Stimulated activated naive CD4-positive, alpha-beta T cell treated with Interleukin-2 at 50 U/mL for 16 hours (primary cell): ENCODE measurements around the gene NDFIP1.

Experiments used
- DNase-seq: peaks from one replicate; lab custom pipeline; 2025; lab: John Stamatoyannopoulos, UW

NDFIP1 gene, protein sequence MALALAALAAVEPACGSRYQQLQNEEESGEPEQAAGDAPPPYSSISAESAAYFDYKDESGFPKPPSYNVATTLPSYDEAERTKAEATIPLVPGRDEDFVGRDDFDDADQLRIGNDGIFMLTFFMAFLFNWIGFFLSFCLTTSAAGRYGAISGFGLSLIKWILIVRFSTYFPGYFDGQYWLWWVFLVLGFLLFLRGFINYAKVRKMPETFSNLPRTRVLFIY

DNA sequence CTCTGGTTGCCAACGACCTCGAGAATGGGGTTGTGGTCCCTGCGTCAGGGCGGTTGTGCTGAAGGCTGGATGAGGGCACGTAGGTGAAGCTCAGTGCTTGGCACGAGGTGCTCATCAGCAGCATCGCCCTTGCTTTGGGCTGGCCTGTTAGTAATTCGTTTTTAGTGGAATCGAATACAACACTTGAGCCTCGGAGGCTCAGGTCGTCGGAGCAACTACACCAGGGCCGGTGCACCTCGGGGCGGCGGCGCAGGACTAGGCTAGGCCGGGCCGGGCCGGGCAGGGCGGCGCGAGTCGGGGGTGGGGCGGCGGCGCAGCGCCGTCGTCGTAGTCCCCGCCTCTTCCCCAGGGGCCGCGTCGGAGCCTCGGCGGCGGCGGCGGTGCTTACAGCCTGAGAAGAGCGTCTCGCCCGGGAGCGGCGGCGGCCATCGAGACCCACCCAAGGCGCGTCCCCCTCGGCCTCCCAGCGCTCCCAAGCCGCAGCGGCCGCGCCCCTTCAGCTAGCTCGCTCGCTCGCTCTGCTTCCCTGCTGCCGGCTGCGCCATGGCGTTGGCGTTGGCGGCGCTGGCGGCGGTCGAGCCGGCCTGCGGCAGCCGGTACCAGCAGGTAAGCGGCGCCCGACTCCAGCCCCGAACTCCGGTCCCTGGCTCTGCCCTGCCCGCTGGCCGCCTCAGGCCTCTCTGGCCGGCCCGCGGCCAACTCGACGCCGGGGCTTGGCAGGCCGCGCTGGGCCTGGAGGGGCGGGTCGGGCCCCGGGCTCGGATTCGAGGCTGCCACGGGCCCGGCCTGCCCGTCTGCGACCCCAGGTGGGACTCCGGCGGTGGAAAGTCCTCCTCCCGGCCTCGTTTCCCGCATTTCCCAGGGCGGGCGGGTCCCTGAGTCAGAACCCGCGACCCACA is at the start of gene NDFIP1:
Gene NDFIP1, plus strand, starts transcription at position 348 of the 899 bp plus-strand sequence. Its CDS starts 196 bp downstream, at position 544.
- DNase-seq, result peak; percentile 82

DNA sequence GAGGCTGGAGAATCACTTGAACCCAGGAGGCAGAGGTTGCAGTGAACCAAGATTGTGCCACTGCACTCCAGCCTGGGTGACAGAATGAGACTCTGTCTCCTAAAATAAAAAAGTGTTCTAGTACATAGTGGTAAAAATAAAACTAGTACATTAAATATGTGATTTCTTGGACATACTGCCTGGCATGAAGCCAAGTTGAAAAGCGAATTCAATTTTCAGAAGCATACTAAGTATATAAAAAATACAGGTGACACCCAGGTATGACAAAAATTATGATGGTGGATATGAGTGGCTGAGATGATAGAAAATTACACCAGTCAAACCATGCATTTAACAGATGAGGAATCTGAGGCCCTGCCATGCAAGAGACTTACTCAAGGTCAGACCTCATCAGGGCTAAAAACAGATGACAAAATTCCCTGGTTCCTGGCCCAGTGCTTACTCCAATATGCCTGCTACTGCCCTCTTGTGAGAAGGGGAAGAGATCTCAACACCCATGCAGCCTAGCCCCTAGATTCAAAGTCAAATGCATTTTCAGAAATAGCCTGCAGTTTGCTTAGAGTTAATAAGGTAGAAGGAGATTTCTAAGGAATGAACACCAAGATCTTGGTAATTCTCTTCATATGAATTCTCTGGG is 49.2 kb upstream of the NDFIP1 start:
- no peak for DNase-seq

DNA sequence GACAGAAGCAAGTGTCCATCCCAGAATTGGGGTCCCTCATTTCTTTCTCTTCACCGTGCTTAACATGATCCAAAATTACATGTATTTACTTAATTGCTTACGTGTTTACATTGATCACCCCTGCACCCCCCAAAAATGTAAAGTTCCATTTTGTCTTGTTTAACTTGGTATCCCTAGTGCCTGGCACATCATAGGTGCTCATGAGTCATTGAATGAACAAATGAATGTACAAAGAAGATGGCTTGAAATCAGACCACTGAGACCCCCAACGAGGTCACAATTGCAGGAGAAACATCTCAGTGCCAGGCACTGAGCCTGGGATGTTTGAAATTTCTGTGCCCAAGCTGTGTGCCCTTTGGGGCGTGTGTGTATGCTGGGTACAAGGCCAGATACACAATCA is 45.2 kb upstream of the NDFIP1 start:
- DNase-seq, result no peak

DNA sequence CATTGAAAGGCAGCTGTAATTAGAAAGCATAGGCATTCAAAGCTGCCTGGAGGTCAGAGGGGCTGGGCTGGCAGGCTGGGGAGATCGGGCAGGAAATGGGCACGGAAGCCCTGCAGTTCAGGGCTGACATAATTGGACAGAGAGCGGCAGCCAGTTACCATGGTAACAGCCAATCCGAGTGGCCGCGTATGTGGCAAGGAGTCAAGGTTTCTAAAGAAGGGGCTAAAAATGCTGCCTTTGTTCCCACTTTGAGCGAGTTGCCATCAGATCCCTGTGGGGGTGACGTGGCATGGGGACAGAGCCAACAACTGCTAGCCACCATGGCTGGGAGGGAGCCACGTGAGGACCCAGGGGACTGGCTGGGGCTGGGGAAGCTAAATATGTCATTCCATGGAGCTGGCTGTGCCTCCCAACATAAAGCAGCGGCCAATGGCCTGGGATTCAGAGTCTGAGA is 44.7 kb upstream of the NDFIP1 start:
- DNase-seq, result no peak

DNA sequence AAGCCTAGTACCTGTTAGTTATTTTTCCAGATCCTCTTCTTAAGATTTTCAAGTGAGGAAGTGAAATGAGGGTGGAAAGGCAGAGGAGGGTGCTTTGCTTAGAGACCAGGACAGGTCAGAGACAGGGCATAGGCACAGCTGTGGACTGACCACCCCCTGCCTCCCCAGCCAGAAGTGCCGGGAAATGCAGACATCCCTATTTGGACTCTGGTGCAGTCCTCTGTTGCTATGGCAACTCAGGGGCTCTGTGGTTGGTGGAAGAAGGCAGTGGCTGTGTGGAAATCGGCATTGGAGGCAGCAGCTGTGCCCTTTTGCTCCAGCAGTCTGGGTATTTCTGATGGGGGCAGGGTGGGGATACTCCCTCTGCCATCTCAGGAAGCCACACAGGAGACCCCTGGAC is 43.3 kb upstream of the NDFIP1 start:
- DNase-seq, result no peak

DNA sequence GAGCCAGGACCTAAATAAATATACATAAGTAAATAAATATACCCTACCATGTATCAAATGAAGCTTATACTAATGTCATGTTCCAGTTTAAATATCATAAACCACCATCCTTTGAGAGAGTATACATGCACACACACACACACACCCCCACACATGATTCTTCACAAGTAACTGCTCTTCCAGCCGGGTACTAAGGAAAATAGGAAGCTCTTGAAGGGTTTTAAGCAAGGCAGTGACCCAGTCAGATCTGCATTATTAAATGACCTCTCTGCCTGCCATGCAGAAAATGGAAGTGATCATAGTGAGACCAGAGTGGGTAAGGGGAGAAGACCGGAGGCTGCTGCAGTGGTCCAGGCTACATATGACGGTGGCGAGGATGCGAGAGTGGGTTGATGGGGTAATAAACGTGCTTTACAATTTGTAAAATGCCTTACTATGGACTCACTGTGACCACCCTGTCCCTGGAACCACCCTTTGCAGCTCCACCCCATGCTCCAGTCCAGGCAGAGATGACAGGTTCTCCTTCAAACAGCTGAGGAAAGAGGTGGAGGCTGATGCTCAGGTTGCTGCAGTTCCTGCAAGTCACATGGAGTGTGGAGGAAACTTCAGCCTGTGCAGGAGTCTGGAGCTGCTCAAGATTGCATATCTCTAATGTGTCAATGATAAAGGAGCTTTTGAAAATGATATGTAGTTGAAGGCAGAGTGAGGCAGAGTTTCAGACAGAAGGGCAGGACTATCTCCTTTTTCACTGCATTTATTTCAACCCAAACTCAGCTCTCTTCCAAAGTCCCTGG is 38.8 kb upstream of the NDFIP1 start:
- DNase-seq, result no peak

DNA sequence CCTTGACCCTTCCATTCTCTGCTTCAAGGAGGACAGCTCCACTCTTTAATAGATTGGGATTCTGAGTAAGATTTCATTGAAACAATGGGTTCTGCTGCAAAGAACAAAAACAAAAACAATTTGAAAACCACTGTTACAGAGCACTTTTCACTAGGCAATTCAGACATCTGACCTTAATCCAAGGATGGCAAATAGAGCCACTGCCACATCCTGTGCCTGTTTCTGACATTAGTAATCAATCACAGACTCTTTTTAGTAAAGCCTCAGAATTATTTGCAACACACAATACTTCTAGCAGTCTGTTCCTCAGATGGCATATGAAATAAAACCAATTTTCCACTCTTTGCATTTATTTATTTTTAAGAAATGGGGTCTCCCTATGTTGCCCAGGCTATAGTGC is 37.8 kb upstream of the NDFIP1 start:
- no peak for DNase-seq

DNA sequence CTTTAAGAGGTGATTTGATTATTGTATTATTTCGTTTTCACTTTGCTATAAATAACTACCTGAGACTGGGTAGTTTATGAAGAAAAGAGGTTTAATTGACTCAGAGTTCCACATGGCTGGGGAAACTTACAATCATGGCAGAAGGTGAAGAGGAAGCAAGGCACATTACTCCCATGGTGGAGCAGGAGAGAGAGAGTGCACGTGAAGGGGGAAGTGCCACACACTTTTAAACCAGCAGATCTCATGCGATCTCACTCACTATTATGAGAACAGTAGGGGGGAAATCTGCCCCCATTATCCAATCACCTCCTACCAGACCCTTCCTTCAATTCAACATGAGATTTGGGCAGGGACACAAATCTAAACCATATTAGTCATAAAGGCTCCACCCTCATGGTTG is 36.1 kb upstream of the NDFIP1 start:
- DNase-seq, result no peak

DNA sequence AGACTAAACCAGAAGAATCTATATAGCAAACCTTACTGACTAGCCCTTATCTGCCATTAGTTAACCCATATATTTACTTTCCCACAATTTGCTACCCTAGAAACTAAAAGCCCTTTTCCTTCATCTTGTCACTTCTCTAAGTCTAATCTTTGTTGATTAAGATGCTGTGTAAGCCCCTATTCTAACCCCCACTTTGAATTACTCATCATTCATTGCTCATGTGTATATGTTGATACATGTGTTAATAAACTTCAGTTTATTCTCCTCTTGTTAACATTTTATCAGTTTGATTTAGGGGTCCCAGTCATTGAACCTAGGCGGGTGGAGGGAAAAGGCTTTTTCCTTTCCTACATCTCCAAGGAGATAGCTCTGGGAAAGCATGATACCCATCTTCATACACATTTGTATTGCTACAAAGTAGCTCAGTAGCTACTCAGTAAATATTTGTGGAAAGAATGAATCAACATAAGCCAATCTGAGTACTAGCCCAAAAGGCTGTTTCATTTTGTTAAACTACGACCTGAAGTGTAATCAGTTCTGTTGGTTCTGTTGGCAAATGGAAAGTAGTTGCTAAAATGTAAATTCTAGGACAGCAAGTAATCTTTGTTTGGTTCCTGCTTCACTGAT is 35.1 kb upstream of the NDFIP1 start:
- no peak for DNase-seq

DNA sequence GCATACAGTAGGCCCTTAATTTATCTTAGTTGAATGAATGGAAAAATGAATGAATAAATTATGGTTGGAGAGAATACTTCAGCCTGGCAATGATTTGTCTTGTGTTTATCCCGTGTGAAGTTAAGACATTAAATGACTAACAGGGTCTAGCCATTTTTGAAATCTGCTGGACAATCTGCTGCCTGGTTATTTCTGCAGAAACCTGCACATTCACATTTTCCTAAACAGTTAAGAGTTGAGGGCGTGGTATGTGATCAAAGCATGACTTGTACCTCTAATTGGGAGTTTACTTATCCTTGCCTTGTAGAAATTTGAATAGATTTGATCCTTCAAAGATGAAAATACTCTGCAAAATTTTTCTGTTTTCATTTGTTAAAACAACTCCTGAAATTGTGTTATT is 34.6 kb upstream of the NDFIP1 start:
- DNase-seq, result no peak

DNA sequence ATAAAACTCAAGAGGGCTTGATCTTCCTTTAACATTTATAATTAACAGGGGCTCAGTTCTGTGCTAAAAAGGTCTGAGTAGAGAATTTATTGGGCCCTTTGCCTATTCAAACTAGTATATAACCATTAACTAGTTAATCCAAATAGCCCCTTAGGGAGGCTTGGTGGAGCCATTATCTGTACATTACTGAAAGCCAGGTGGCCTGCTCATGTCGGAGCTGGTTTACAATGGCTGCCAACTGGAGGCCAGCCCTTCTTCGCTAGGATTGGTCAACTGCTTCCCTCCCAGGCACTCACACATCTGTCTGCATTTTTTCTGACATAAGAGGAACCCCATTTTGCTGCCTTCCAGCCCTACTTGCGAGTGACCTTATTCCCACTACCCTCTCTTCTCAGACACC is 30.4 kb upstream of the NDFIP1 start:
- no peak for DNase-seq

DNA sequence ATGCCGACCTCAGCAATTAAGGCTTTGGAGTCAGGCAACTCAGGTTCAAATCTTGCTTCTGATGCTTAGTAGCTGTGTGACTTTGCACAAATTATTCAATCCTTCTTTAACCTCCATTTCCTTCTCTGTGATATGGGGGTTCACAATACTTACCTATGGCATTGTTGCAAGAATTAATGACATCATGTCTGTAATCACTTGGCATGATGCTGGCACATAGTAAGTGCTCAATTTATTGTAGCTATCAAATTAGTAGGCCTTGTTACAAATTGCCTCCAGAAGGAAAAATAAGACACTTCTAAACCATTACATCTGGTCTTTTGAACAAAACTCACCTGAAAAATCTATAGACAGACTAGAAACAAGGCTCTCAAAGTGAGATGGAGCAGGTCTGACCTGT is 29.9 kb upstream of the NDFIP1 start:
- DNase-seq, result no peak

DNA sequence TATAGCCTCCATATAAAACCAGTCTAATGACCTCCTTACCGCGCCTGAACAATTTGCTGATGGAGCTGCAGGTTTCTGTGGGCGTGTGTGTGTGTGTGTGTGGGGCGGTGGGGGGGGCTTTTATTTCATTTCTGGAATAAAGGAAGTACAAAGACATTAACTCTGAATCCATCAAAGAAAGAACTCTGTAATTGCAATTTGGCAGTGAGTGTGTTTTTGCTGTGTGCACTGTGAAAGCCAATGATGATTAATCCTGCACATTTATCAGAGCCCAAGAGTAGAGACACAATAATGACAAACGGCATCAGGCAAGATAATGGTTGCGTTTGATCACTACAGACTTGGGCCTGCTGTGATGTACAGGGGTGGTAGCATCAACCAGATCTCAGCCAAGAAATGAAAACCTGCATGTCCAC is 29.3 kb upstream of the NDFIP1 start:
- DNase-seq, result no peak

DNA sequence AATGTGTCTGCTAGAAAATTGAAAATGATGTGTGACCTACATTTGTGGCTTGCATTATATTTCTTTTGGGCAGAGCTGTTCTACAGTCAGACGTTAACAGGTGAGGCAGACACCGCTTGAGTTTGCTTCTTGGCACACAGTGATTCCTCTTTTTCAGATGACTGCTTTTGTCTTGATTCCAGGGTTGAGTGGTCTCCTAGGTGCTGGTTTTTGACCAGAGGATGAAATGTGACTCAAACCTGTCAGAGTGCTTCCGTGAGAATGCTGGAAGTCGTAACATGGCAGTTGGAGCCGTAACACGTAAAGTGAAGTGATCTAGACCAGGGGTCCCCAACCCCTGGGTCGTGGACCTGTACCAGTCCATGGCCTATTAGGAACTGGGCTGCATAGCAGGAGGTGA is 28.3 kb upstream of the NDFIP1 start:
- no peak for DNase-seq

DNA sequence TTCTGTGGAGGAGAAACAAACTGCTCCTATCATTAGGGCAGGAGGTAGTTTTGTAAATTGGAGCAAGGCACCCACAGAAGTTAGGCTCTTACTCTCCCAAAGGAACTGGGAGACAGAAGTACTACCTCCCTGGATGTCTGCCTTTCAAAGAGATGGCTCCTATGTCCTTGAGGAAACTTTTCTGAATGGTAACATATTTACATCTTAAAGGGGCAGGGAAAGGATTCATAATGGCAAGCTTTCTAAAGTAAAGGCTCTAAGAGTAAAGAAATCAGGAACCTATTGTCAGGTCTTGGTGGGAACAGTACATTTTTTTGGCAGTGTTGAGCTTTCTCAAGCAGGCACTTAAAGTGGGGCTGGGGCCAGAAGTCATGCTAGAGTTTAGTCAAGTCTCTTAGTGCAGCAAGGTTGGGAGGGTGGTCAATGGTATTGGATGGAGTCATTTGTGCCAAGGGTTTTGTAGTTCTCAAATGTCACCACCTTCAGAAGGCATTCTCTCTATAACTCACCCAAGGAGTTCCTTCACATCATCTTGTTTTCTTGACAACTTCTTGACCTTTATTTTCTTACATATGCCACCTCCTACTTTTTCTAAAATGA is 26.3 kb upstream of the NDFIP1 start:
- DNase-seq, result no peak

DNA sequence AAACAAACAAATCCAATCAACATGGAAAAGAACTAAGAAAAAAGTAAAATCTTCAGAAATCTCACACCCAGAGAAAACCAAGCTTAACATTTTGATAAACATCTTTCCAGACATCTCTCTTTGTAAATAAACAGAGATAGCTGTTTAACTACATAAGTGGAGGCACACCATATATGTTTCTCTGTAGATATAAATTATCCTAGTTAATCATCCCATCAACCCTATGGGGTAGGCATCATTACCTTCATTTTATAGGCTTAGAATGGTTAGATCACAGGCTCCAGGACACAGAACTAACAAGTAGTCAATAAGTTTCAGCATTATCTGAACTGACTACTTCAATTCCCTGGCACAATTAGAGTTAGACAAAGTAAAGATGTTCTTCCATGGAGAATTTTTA is 22.4 kb upstream of the NDFIP1 start:
- no peak for DNase-seq

DNA sequence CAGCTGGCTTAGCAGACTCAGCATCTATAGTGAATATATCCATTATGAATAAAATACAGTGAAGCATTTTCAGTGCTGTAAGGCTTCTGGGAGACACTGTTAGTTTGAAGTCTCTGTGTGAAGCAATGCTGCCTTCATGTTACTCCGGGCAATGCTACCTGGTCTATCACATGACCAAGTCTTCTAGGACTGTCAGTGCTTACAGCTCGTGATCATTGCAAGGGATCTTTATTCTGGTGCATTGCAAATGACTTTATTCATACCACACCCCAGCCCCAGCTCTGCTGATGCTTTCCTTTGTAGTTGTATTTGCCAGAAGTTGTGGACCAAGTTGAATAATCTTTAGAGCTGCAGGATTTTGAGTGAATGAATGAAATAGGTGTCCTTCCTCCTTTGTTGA is 21.9 kb upstream of the NDFIP1 start:
- no peak for DNase-seq

DNA sequence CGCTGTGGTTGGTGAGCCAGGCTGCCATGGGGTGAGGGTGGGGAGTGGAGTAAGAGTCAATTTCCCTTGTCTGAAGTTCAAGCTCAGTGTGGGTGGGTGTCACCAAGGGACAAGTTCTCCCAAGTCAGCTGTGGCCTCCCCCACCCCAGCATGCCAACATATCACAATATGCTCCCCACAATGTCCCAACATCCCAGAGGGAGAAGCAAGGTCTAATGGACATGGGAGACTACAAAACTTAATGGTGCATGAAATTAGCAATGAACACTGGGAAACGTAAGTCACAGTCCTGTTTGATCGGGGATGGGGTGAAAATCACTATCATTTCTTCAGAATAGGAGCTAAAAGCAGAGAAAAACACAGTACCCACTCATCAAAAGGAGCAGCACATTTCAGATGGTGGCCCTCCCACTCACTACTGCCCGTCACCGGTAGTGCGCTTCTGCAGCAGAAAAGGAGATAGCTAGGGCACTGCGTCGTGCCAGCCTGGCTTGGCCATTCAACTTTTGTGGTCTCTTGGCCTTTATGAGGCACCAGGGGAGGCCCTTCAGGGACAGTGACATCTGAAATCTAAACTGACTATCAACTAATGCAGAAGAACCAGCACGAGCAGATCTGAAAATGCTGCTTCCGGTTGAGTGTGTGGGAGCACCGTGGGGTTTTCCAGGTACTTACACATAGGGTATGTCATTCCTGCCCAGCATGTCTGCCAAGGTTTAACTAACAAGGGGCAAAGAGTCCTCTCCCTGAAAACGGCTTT is 20.5 kb upstream of the NDFIP1 start:
- peak; percentile 75 for DNase-seq

DNA sequence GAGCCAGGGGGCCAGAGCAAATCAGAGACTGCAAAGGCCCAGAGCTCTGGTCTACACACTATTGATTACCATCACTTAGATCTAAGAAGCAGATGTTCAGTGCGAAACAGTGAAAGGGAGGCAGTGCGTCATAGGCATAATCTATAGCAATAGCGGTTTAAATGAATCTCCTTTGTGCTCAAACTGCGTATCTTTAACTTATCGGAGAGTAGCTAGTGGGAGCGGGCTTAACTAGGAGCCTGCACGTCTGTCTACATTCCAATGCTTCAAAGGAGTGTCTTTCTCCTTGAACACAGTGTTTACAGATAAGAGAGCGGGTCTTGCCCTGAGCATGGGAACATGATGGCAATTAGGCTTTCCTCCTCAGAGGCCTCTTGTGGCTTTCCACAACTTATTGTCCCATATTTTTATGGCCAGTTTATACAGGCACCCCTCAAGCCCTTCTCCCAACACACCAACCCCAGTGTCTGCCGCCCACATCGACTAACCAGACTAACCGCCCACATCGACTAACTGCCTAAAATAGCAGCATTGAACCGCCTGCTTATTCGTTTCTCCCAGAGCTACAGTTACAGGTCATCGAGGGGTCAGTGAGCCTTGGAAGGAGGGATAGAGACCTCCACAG is 19.6 kb upstream of the NDFIP1 start:
- peak; percentile 6 for DNase-seq

DNA sequence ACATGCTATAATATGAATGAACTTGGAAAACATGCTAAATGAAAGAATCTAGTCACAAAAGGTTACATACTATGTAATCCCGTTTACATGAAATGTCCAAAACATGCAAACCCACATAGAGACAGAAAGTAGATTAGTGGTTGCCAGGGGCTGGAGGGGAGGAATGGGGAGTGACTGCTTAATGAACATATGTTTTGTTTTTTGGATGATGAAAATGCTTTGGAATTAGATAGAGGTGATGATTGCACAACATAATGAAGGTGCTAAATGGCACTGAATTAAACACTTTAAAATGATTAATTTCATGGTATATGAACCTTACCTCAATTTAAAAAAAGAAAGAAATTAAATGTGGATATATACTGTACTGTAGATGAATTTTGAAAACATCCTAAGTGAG is 17.6 kb upstream of the NDFIP1 start:
- DNase-seq, result no peak
